Measurements from ENCODE around the gene TRAK1.

Gene TRAK1

GRCh38 chr3:42122261-42123011, 31.3 kb downstream of the TRAK1 start:
- H3K4me3 ChIP-seq (ENCODE audit: control insufficient read depth, low read depth, low read length): no peak overlapping the region
- DNase-seq (ENCODE audit: low read depth): no peak
- no peak for TF ChIP-seq CTCF (IDR thresholded peaks at IDR 0.05; ENCODE audit: control insufficient read depth, insufficient read depth, low read depth, low read length, missing control alignments)

- DNase-seq (ENCODE audit: low read depth): no peak
- no peak for TF ChIP-seq CTCF (IDR thresholded peaks at IDR 0.05; ENCODE audit: control insufficient read depth, insufficient read depth, low read depth, low read length, missing control alignments)
- no peak overlapping the region for H3K4me3 ChIP-seq (ENCODE audit: control insufficient read depth, low read depth, low read length)
These were observed 31.9 kb downstream of the TRAK1 start for GRCh38 chr3:42123012-42123581.

GRCh38 chr3:42123824-42124658, 32.9 kb downstream of the TRAK1 start:
- TF ChIP-seq CTCF (IDR thresholded peaks at IDR 0.05; ENCODE audit: control insufficient read depth, insufficient read depth, low read depth, low read length, missing control alignments): no peak
- DNase-seq (ENCODE audit: low read depth): no peak
- H3K4me3 ChIP-seq (ENCODE audit: control insufficient read depth, low read depth, low read length): no peak overlapping the region

- H3K4me3 ChIP-seq (ENCODE audit: control insufficient read depth, low read depth, low read length): no peak overlapping the region
- no peak for TF ChIP-seq CTCF (IDR thresholded peaks at IDR 0.05; ENCODE audit: control insufficient read depth, insufficient read depth, low read depth, low read length, missing control alignments)
- no peak for DNase-seq (ENCODE audit: low read depth)
These were observed 36.1 kb downstream of the TRAK1 start for GRCh38 chr3:42127226-42127625.

GRCh38 chr3:42128526-42128925, 37.4 kb downstream of the TRAK1 start:
- H3K4me3 ChIP-seq (ENCODE audit: control insufficient read depth, low read depth, low read length): no peak overlapping the region
- no peak for DNase-seq (ENCODE audit: low read depth)
- no peak for TF ChIP-seq CTCF (IDR thresholded peaks at IDR 0.05; ENCODE audit: control insufficient read depth, insufficient read depth, low read depth, low read length, missing control alignments)

GRCh38 chr3:42129014-42129953, 38.1 kb downstream of the TRAK1 start:
- TF ChIP-seq CTCF (IDR thresholded peaks at IDR 0.05; ENCODE audit: control insufficient read depth, insufficient read depth, low read depth, low read length, missing control alignments): no peak
- DNase-seq (ENCODE audit: low read depth): no peak
- H3K4me3 ChIP-seq (ENCODE audit: control insufficient read depth, low read depth, low read length): no peak overlapping the region
